ENCODE data around the gene DIAPH3. TPM values are rescaled to one million over a fixed set of nuclear protein-coding genes. Genes with fewer than 3 reads are reported as not detected.

DIAPH3 gene
- total RNA-seq, 4 donors from 2014 or later = 0.20 to 0.30 TPM; not detected in 2

- Histone ChIP-seq H3K27me3 (no peaks in the 10 kb centered on the region), H3K9me3 (no peaks in the 10 kb centered on the region), H3K36me3 (no peaks in the 10 kb centered on the region), H3K4me1 (no peaks in the 10 kb centered on the region), H3K27ac (no peak overlapping the region), H3K4me3 (no peak overlapping the region)
- WGBS, 2 donors = 94 to 96% methylated on average over 2 of the region's 2 CpGs
- no peak for TF ChIP-seq POLR2A (IDR thresholded peaks at IDR 0.05)
- no peak for DNase-seq (ENCODE audit: low spot score in 2 of 2)
Measured at GRCh38 chr13:59754411-59754810, 409.3 kb downstream of the DIAPH3 start.

- H3K9me3 ChIP-seq = no peaks in the 10 kb centered on the region
- H3K36me3 ChIP-seq = no peaks in the 10 kb centered on the region
- H3K4me1 ChIP-seq = no peaks in the 10 kb centered on the region
- 33 to 35% methylated on average over 7 of the region's 7 CpGs for WGBS, 2 donors
- TF ChIP-seq POLR2A (IDR thresholded peaks at IDR 0.05) = no peak
- TF ChIP-seq EP300 (IDR thresholded peaks at IDR 0.05) = no peak
- no peak for TF ChIP-seq CTCF (IDR thresholded peaks at IDR 0.05)
- H3K27ac ChIP-seq = no peak overlapping the region
- no peak for DNase-seq (ENCODE audit: low spot score in 2 of 2)
- H3K27me3 ChIP-seq = no peaks in the 10 kb centered on the region
- H3K4me3 ChIP-seq = no peak overlapping the region
Measured at GRCh38 chr13:59750860-59751259, 412.9 kb downstream of the DIAPH3 start.

- Histone ChIP-seq H3K27me3 (no peaks in the 10 kb centered on the region), H3K36me3 (no peaks in the 10 kb centered on the region), H3K9me3 (no peaks in the 10 kb centered on the region), H3K4me1 (no peaks in the 10 kb centered on the region), H3K27ac (no peak overlapping the region), H3K4me3 (no peak overlapping the region)
- WGBS, 2 donors = 75% methylated on average over 5 of the region's 5 CpGs
- DNase-seq (ENCODE audit: low spot score in 2 of 2) = no peak
- TF ChIP-seq EP300 (IDR thresholded peaks at IDR 0.05) (no peak), POLR2A (IDR thresholded peaks at IDR 0.05) (no peak)
Measured at GRCh38 chr13:59748046-59748445, 415.7 kb downstream of the DIAPH3 start.

GRCh38 chr13:59747529-59747928, 416.2 kb downstream of the DIAPH3 start:
- WGBS, 2 donors = 100% methylated on average over 1 of the region's 1 CpG
- Histone ChIP-seq H3K4me1 (no peaks in the 10 kb centered on the region), H3K36me3 (no peaks in the 10 kb centered on the region), H3K27me3 (no peaks in the 10 kb centered on the region), H3K9me3 (no peaks in the 10 kb centered on the region), H3K4me3 (no peak overlapping the region), H3K27ac (no peak overlapping the region)
- TF ChIP-seq POLR2A (IDR thresholded peaks at IDR 0.05) = no peak
- TF ChIP-seq EP300 (IDR thresholded peaks at IDR 0.05) = no peak
- TF ChIP-seq CTCF (IDR thresholded peaks at IDR 0.05) = no peak
- no peak for DNase-seq (ENCODE audit: low spot score in 2 of 2)

- H3K4me1 ChIP-seq = no peaks in the 10 kb centered on the region
- TF ChIP-seq POLR2A (IDR thresholded peaks at IDR 0.05) (no peak), EP300 (IDR thresholded peaks at IDR 0.05) (no peak), CTCF (IDR thresholded peaks at IDR 0.05) (no peak)
- no peak overlapping the region for H3K4me3 ChIP-seq
- WGBS, 2 donors = 80 to 92% methylated on average over 5 of the region's 5 CpGs
- no peaks in the 10 kb centered on the region for H3K9me3 ChIP-seq
- no peak overlapping the region for H3K27ac ChIP-seq
- DNase-seq (ENCODE audit: low spot score in 2 of 2) = no peak
- H3K27me3 ChIP-seq = no peaks in the 10 kb centered on the region
- H3K36me3 ChIP-seq = no peaks in the 10 kb centered on the region
Measured at GRCh38 chr13:59746291-59746962, 417.3 kb downstream of the DIAPH3 start.

- Histone ChIP-seq H3K27ac (no peak overlapping the region), H3K9me3 (no peaks in the 10 kb centered on the region), H3K36me3 (no peaks in the 10 kb centered on the region), H3K27me3 (no peaks in the 10 kb centered on the region), H3K4me1 (no peaks in the 10 kb centered on the region), H3K4me3 (no peak overlapping the region)
- WGBS, 2 donors = 41 to 52% methylated on average over 1 of the region's 1 CpG
- DNase-seq (ENCODE audit: low spot score in 2 of 2) = no peak
- TF ChIP-seq POLR2A (IDR thresholded peaks at IDR 0.05) (no peak), EP300 (IDR thresholded peaks at IDR 0.05) (no peak), CTCF (IDR thresholded peaks at IDR 0.05) (no peak)
Measured at GRCh38 chr13:59745392-59745788, 418.3 kb downstream of the DIAPH3 start.
